ENCODE results near the gene KHDRBS2.

- TF ChIP-seq POLR2A (IDR thresholded peaks at IDR 0.05) (no peak), CTCF (IDR thresholded peaks at IDR 0.05) (no peak)
Measured at GRCh38 chr6:61935242-61935846, 350.7 kb downstream of the KHDRBS2 start.

Data from thyroid gland (tissue), 4 donors.